NK-92 (cell line): Measurements from ENCODE around the gene CNEP1R1.

Source experiments
- DNase-seq: peaks from one replicate; lab custom pipeline; 2025; ENCODE audit not compliant: unreplicated experiment; lab: John Stamatoyannopoulos, UW

Gene CNEP1R1

DNA sequence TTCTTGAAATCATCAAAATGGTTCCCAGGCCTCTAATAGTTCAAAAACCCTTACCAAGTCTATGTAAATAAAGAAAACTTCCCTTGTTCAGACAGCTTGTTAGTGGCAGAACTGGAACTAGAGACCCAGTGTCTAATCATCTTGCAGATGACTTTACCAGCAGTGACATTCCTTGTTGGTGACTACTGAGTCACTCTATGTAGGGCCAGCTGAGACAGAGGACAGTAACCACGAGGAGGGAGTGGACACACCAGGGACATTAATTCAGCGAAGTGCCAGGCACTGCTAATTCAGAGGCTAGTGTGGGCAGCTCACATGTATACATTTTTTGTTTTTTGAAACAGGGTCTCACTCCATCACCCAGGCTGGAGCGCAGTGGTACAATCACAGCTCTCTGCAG is 34.6 kb downstream of the CNEP1R1 start:
- no peak for DNase-seq

DNA sequence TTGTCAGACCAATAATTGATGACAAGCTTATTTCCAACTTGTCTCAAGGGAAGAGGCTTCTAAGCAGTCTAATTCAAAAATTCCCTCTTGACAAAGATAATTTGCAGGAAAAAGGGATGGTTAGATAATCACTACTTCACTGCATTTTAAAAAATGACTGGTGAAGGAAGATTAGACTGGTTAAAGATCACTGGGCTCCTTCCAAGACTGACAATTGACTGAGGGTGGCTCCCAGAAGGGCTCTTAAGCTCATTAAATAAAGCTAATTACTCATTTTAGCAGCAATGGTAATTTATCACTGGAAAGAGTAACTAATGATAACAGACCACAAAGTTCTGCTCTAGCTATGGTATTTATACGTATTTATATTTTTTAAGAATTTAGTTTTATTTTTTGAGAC is 36.3 kb downstream of the CNEP1R1 start:
- DNase-seq = no peak

DNA sequence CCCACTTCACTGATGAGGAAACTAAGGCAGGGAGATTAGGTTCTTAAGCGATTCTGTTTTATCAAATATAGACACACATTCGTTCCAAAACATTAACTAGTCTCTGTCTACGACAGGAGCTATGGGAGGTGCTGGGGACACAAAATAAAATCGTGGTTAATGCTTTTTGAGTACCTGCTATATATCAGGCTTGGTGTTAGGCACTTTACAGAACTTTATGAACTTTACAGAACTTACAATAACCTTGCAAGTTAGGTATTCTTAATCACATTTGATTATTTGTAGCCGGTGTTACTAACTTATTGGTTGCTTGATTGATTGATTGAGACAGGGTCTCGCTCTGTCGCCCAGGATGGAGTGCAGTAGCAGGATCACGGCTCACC is 40.2 kb downstream of the CNEP1R1 start:
- no peak for DNase-seq

DNA sequence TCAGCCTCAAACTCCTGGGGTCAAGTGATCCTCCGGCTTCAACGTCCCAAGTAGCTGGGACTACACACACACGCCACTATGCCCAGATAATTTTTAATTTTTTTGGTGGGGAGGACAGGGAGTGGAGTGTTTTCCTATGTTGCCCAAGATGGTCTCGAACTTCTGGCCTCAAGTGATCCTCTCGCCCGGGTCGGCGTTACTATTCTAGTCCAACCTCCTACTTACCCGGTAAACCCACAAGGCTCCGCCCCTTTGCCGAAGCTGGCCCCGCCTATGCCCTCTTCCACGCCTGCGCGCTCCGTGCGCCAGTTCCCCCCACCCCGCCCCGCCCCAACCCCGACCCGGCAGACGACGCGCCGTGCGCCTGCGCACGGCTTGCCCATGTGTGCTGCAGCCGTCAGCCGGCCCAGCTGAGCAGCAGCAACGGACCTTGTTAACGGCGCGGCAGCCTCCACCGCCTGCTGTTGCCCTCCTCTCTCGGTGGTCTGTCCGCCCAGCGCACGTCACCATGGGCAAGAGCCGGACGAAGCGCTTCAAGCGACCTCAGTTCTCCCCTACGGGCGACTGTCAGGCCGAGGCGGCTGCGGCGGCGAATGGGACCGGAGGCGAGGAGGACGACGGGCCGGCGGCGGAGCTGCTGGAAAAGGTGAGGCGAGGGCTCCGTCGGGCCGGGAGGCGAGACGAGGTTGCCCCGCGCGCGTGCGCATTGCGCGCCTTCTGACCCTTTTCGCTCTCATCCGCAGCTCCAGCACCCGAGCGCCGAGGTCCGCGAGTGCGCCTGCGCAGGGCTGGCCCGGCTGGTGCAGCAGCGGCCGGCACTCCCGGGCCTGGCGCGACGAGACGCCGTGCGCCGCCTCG is 40.8 kb downstream of the CNEP1R1 start, which contains the start of gene HEATR3:
Gene HEATR3, plus strand, starts transcription at position 347 of the 858 bp plus-strand sequence. Its CDS starts 162 bp downstream, at position 509.
- DNase-seq = peak; percentile 36

DNA sequence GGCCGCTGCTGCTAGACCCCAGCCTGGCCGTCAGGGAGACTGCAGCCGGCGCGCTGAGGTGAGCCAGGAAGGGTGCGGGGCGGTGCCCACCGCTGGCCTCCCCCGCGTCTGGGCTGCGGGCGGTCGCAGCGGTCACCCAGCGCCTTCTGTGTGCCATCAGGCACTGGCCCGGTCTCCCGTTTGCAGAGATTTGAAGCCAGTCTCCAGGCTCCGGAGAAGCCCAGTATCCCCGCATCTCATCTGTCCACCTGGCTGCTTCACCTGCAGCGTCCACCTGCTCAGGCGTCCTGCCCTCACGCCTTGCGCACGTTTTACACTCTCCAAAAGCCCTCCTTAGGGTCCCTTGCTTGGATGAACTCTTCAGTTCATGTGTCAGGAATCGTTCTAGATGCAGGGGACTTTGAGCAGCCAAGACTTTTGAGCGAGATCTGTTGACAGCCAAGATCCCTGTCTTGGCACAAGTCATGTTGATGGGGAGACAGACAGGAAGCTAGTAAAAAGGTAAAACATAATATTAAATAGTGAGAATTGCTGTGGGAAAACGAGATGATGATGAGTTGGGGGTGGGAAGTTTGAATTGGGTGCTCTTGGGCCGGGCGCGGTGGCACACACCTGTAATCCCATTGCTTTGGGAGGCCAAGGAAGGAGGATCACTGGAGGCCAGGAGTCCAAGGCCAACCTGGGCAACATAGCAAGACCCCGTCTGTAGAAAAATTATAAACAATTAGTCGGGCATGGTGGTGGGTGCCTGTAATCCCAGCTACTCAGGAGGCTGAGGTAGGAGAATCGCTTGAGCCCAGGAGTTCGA is 41.7 kb downstream of the CNEP1R1 start:
- DNase-seq = no peak

DNA sequence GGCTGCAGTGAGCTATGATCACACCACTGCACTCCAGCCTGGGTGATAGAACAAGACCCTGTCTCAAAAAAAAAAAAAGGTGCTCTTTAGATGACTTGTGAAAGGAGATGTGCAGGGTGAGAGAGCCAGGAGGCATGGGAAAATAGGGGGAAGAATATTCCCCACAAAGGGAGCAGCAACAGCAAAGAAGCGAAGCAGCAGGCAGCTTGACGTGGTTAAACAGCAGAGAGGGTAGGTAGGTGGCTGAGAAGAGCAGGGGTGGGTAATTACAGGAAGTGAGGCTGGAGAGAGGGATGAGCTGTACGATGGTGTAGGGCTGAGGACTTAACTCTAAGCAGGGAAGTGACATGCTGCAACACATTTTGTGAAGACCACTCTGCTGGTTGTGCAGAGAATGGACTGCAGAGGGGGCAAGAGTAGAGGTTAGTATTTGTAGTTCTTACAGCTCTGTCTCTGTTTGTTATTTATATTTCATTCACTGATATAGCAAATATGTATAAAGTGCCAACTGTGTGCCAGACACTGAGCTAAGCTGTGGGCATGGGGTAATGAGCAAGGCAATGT is 42.3 kb downstream of the CNEP1R1 start:
- DNase-seq = no peak

DNA sequence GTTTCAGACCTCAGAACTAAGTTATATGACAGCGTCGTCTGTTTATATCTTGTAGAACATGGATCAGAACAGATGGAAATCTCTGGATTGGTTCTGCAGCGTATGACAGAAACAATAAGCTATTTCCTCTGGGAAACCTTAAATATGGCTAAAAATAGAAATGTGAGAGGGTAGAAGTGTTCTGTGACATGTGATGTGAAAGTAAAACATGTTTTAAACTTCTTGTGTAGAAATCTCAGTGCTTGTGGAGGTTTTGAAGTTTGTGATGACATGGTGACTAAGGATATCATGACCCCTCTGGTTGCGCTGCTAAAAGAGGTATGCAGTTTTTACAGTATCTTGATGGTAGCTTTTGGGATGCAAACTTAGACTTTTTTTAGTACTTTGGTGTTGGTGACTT is 43.5 kb downstream of the CNEP1R1 start:
- no peak for DNase-seq

DNA sequence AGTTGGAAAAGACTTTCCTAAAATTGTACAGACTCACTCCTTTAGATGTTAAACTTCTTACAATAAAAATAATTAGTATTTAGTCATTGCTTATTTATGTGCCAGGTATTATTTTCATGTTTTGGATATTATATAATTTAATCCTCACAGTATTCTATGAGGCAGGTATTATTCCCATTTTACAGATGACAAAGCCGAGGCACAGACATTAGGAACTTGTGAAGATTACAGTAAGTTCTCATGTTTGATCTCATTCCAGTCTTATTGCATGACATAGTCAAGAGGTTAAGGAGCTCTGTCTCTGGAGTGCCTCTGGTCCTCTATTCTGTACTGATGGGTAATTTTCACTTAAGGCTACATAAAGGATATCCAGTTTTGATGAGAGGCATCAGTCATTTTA is 44.0 kb downstream of the CNEP1R1 start:
- DNase-seq = no peak

DNA sequence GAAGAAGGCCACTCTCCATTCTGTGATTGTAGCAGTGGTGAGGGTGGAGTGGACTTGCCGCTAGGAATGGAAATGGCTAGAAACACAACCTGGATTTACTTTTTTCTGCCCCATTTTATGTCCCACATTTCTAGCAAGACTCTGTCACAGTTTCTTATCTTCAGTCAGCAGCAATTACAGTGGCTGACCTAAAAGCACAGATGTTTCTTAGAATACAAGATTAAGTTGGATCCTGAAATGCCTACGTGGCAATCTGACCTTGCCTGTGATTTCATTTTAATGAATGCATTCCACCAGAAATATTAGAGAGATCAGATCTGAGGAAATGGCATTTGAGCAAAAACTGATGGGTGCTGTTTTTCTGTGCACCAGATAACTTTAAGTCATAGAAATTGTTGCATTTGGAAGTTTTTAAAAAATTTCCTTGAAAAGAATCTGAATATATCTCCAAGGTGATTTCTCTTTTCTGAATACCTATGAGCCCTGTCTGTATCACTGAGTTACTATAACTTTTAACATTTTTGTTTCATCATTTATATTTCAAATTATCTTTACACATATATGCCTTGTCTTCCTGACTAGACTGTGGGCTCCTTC is 46.1 kb downstream of the CNEP1R1 start:
- no peak for DNase-seq

DNA sequence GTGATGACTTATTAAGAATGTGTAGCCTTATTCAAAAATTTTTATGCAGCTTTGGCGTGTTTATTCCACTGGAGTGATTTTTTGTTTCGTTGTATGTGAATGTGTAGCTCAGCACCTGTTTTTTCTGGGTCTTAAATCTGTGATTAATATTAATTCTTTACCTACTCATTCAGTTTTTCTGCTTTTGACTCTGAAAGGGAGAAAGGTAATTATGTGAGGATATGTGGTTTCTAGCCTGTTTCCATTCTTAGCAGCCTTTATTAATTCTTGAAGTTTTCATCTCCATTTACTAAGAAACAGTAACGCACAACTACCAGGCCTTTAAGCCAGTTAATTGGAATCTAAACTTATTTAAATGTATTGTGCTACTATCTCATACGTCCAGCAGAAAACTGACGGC is 47.7 kb downstream of the CNEP1R1 start:
- DNase-seq = no peak

DNA sequence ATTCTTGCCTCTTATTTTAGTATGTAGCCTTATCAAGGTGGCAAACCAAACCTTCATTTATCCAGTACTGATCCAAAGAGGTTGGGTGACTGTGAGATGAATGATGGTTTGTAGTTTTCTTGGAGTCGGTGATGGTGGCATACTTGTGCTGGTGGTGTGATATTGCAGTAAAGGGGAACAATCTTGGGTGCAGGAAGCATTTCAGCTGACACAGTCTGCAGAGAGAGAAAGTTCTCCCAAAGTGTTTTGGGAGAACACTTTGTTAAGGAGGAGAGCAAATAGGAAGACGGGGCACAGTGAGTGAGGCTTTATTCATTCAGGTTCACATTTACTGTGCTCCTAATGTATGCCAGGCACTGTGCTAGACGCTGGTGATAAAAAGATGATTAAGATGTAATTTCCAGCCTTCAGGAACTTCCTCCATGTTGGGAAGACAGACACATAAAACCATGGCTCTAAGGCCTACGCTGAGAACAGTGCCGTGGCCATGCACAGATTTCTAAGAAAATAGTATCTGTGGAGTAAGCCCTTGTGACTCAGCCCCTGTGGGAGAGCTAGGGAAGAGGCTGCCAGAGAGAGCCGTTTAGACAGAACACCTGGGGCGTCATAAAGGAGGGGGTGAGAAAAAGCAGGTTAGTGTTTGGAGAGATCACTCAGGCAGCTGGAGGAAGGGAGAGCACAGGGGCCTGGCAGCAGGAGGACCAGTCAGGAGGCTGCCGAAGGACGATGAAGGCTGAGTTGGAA is 54.5 kb downstream of the CNEP1R1 start:
- DNase-seq = no peak

DNA sequence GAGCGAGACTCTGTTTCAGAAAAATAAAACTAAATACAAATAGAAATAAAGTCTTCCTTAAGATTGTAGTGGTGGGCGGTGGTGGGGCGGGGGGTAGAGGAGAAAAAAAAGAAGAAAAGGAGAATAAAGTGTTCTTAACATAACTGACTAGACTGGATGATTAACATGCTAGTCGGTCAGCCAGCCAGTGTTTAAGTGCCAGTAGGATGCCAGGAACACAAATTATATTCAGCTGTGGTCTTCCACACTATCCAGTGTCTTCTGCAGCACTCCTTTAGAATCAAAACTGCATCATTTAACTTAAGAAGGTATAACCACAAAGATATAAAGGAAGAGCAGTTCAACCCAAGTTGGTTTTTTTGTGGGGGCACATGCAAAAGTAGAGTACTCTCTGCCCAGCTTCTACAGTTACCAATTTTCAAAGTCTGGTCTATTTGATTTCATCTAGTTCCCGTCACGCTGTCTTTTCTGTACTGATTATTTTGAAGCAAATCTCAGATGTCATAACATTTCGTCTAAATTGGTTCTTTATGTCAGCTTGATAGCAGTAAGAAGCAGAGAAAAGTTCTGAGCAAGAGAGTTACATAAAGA is 56.5 kb downstream of the CNEP1R1 start:
- no peak for DNase-seq

DNA sequence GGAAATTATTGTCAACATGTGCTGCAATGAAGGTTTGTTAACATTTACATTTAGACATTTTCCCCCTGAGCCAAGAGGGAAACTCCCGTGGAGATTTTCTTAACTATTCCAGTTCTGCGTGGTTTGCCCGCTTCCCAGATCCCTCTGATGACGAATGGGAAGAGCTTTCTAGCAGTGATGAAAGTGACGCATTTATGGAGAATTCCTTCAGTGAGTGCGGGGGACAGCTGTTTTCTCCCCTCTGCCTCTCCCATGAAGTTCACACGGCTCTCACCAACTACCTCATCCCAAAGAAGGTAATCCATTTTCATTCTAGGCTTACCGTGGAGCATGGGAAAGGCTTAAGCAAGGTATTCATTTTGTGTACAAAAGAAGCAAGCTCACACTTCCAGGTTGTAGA is 59.0 kb downstream of the CNEP1R1 start:
- no peak for DNase-seq

DNA sequence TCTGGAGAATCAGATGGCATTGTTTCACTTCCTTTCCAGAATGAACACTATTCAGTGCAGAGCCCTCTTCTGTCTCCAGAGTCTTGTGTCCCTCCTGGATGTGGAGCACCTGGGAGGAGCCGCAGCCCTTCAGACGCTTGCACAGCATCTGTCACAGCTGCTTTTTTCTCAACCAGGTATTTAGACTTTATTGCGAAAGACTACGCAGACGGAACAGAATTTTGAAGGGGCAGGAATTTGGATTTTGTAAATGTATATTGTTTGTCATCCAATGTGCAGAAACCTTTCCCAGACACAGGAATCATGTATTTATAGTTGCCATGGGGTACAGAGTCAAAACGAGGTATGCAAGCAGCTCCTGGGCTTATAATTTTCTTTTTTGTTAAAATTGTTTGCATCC is 61.2 kb downstream of the CNEP1R1 start:
- no peak for DNase-seq
